Upper lobe of right lung (tissue), 1 donor: Measurements from ENCODE around the gene HS3ST5. TPM values are rescaled to one million over a fixed set of nuclear protein-coding genes. Genes with fewer than 3 reads are reported as not detected.

Source experiments
- ATAC-seq: fragments of 200-7000 bp; cut with Tn5 transposase; one replicate; pipeline ENCODE4 v1.9.1; 2020; ENCODE audit warnings: mild to moderate bottlenecking, moderate library complexity
- DNase-seq: peaks from one replicate; pipeline ENCODE4 v3.0.0-alpha.2; 2020
- H3K27ac ChIP-seq: fragments of 200-600 bp; one replicate; pipeline ENCODE4 v1.8.0; 2022
- H3K27me3 ChIP-seq: fragments of 200-600 bp; one replicate; pipeline ENCODE4 v1.8.0; 2022; ENCODE audit warnings: mild to moderate bottlenecking
- H3K36me3 ChIP-seq: fragments of 200-600 bp; one replicate; pipeline ENCODE4 v1.8.0; 2022
- H3K4me1 ChIP-seq: fragments of 200-600 bp; one replicate; pipeline ENCODE4 v1.8.0; 2022
- H3K4me3 ChIP-seq: fragments of 200-600 bp; one replicate; pipeline ENCODE4 v1.8.0; 2022; ENCODE audit warnings: mild to moderate bottlenecking
- H3K9me3 ChIP-seq: fragments of 200-600 bp; one replicate; pipeline ENCODE4 v1.8.0; 2022
- intact Hi-C: fragments of 100-400 bp; cut with DNase I; formaldehyde crosslinking; loops from one replicate; pipeline ENCODE4 v1.11.0; 2022
- total RNA-seq: library from RNA; stranded (reverse); fragmentation: NEBNext Ultra II Directional; extraction: Animal tissue kit (Norgen Biotek cat#: 25700); gene quantifications from one replicate; pipeline ENCODE4 v1.2.1, GENCODE V29; 2021
- TF ChIP-seq, protein P1 (sequence below): fragments of 200-600 bp; IDR thresholded peaks from one replicate; pipeline ENCODE4 v1.8.0; 2022; ENCODE audit warnings: antibody characterized with exemption
- donor health status: DM: no; HTN: yes; CAD: no; lungs with severe emphysema.

HS3ST5 gene
- total RNA-seq, 1 donor from 2014 or later = not detected

DNA sequence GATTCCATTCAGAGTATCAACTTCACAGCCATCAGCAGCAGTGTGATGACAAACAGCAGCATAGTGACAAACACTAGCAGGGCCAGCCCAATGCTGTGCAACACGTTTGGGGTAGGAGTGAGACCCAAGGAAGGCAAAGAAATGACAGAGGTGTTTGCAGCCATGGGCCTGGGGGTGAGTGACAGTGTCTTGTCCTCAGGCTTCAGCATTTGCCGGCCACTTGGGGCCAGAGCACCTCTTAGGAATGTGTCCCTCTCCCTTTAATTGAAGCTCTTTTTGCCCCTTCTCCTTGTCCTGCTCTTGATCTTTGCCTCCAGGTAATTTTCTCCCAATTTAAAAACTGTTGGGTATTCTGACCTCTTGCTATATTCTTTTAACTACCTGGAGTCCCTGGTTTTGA lies 84.4 kb downstream of the HS3ST5 start:
- Histone ChIP-seq H3K27me3 (no peaks in the 10 kb centered on the region), H3K9me3 (no peaks in the 10 kb centered on the region), H3K27ac (no peak overlapping the region), H3K4me1 (no peaks in the 10 kb centered on the region), H3K36me3 (no peaks in the 10 kb centered on the region), H3K4me3 (no peak overlapping the region)
- TF ChIP-seq, protein P1, sequence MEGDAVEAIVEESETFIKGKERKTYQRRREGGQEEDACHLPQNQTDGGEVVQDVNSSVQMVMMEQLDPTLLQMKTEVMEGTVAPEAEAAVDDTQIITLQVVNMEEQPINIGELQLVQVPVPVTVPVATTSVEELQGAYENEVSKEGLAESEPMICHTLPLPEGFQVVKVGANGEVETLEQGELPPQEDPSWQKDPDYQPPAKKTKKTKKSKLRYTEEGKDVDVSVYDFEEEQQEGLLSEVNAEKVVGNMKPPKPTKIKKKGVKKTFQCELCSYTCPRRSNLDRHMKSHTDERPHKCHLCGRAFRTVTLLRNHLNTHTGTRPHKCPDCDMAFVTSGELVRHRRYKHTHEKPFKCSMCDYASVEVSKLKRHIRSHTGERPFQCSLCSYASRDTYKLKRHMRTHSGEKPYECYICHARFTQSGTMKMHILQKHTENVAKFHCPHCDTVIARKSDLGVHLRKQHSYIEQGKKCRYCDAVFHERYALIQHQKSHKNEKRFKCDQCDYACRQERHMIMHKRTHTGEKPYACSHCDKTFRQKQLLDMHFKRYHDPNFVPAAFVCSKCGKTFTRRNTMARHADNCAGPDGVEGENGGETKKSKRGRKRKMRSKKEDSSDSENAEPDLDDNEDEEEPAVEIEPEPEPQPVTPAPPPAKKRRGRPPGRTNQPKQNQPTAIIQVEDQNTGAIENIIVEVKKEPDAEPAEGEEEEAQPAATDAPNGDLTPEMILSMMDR = no peak
- ATAC-seq = no peak
- DNase-seq = no peak
- intact Hi-C loops = no loop called here

- DNase-seq (no peak), ATAC-seq (no peak)
- Histone ChIP-seq H3K27ac (no peak overlapping the region), H3K4me1 (no peaks in the 10 kb centered on the region), H3K4me3 (no peak overlapping the region), H3K9me3 (no peaks in the 10 kb centered on the region), H3K36me3 (no peaks in the 10 kb centered on the region), H3K27me3 (no peaks in the 10 kb centered on the region)
- TF ChIP-seq, protein P1 = no peak
- intact Hi-C loops = no loop called here
Measured at GRCh38 chr6:114253431-114253830, 89.4 kb downstream of the HS3ST5 start.

DNA sequence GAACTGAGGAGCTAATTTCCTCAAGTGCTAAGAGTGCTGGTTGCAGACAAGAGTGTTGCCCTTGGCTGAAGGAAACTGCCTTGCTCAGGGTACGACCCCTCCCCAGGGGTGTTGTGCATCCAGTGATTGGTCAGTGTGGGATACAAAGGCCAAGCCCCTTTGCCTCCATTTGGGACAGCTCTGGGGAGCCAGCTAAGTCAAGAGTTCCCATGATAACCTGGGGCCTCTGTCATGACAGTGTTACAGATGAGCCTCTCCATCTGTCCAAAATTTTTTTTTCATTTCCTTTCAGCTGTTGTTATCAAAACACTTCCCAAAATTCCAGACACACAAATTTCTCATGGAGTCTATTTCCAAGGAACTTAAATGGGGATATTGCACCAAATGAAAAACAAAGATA lies 93.3 kb downstream of the HS3ST5 start:
- intact Hi-C loops = no loop called here
- no peaks in the 10 kb centered on the region for H3K36me3 ChIP-seq
- TF ChIP-seq, protein P1 = no peak
- no peak overlapping the region for H3K4me3 ChIP-seq
- ATAC-seq (no peak), DNase-seq (no peak)
- no peaks in the 10 kb centered on the region for H3K9me3 ChIP-seq
- no peak overlapping the region for H3K27ac ChIP-seq
- no peaks in the 10 kb centered on the region for H3K27me3 ChIP-seq
- no peaks in the 10 kb centered on the region for H3K4me1 ChIP-seq

- intact Hi-C loops = no loop called here
- H3K4me3 ChIP-seq = no peak overlapping the region
- no peaks in the 10 kb centered on the region for H3K27me3 ChIP-seq
- DNase-seq (no peak), ATAC-seq (no peak)
- TF ChIP-seq, protein P1 = no peak
- no peaks in the 10 kb centered on the region for H3K36me3 ChIP-seq
- H3K9me3 ChIP-seq = no peaks in the 10 kb centered on the region
- H3K27ac ChIP-seq = no peak overlapping the region
- H3K4me1 ChIP-seq = no peaks in the 10 kb centered on the region
Measured at GRCh38 chr6:114247101-114247500, 95.7 kb downstream of the HS3ST5 start.

DNA sequence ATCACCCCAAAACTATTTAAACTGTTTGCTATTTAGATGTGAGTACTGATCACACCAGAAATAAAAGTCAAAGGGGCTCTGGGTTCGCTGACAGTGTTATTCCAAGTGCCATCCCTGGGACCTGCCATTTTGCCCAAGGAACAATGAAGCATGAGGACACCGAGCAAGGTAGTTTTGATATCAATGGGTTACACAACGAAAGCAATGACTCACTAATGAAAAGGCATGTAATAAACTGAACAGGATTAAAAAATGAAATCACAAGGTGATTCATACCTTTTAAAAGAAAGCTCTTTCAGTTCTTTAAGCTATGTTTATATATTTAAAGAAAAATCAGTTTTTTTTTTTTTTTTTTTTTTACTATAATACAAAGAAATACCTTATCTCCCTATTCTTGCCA lies 102.0 kb downstream of the HS3ST5 start:
- no peak for DNase-seq
- Histone ChIP-seq H3K4me1 (no peaks in the 10 kb centered on the region), H3K9me3 (no peaks in the 10 kb centered on the region), H3K27me3 (no peaks in the 10 kb centered on the region), H3K4me3 (no peak overlapping the region), H3K27ac (no peak overlapping the region), H3K36me3 (no peaks in the 10 kb centered on the region)
- TF ChIP-seq, protein P1 = no peak
- ATAC-seq = no peak
- intact Hi-C loops = no loop called here

GRCh38 chr6:114228675-114229074 lies 114.1 kb downstream of the HS3ST5 start:
- DNase-seq (no peak), ATAC-seq (no peak)
- H3K36me3 ChIP-seq = no peaks in the 10 kb centered on the region
- no peaks in the 10 kb centered on the region for H3K9me3 ChIP-seq
- no peak overlapping the region for H3K4me3 ChIP-seq
- no peaks in the 10 kb centered on the region for H3K4me1 ChIP-seq
- H3K27me3 ChIP-seq = no peaks in the 10 kb centered on the region
- H3K27ac ChIP-seq = no peak overlapping the region
- intact Hi-C loops = no loop called here
- TF ChIP-seq, protein P1 = no peak
